Measurements from ENCODE around the gene CENPH.
"Not testable (repeated sequence)": the region's sequence is repeated elsewhere in the genome, so short reads cannot be mapped to it uniquely, and the experiment has no call there.

CENPH gene, protein sequence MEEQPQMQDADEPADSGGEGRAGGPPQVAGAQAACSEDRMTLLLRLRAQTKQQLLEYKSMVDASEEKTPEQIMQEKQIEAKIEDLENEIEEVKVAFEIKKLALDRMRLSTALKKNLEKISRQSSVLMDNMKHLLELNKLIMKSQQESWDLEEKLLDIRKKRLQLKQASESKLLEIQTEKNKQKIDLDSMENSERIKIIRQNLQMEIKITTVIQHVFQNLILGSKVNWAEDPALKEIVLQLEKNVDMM

DNA sequence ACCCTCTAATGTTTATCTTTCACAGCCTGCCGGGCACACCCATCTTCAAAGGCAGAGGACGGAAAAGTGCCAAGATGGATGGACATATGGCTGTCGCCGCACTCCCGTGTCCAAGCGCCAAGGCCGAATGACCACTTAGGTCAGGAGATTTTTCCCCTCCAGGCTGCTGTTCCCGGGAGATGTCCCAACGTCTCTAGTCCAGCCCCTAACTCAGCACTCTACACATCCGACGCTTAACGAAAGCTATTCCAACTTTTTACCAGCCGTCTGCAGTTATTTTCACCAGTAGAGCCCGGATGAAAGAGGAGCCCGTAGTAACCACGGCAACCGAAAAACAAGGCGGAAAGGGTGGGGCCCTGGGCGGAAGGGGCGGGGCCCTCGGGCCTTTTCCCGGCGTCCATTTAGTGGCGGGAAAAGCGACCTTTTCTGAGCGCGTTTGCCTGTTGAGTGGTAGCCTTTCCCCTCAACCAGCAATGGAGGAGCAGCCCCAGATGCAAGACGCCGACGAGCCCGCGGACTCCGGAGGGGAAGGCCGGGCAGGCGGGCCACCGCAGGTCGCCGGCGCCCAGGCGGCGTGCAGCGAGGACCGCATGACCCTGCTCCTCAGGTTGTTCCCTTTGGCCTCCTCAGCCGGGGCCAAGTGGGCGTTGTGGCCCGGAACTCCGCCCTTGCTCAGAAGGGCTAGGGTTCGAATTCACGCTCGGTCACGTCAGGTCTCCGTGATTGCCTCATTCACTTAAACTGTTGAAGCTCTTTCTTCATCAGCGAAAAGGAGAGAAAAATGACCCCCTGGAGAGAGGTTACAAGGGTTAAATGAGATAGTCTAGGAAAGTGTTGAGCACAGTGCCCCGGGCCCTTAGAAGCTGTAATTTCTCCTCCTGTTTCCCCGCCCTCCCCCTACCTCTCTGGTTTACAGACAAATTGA lies at the start of gene CENPH:
Gene CENPH (plus strand): TSS at position 422 of the 925 bp plus-strand sequence. CDS start 52 bp downstream, at position 474.
- no peaks in the 10 kb centered on the region for H3K9me3 Mint-ChIP-seq
- DNase-seq = peak; percentile 96
- H3K36me3 Mint-ChIP-seq = peaks cover 9% of the 10 kb centered on the region
- peaks cover 19% of the 10 kb centered on the region for H3K4me1 Mint-ChIP-seq
- CTCF ChIA-PET = interaction anchor here (0.6 to 1.2 kb wide), 4 partner anchors 9 to 83 kb away, joined by 3 to 4 read pairs (median 3); partner anchors contain the start of gene CDK7
- H3K27ac Mint-ChIP-seq = peak within 1 kb of the TSS; percentile 95
- peak within 1 kb of the TSS; percentile 93 for H3K4me3 Mint-ChIP-seq
- H3K27me3 Mint-ChIP-seq = peaks cover 5% of the 10 kb centered on the region

DNA sequence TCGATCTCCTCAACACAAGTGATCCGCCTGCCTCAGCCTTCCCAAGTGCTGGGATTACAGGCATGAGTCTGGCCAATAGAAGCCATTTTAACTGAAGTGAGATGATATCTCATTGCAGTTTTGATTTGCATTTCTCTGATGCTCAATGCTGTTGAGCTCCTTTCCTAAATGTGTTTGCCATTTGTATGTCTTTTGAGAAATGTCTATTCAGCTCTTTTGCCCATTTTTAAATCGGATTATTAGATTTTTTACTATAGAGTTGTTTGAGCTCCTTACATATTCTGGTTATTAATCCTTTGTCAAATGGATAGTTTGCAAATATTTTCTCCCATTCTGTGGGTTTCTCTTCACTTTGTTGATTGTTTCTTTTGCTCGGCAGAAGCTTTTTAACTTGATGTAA lies 49.1 kb upstream of the CENPH start:
- H3K4me1 Mint-ChIP-seq, H3K36me3 Mint-ChIP-seq, DNase-seq, H3K27me3 Mint-ChIP-seq, H3K4me3 Mint-ChIP-seq, H3K9me3 Mint-ChIP-seq, H3K27ac Mint-ChIP-seq: not testable (repeated sequence)
- CTCF ChIA-PET = interaction anchor here (0.6 kb wide), 1 partner anchor 12 kb away, joined by 3 read pairs; no protein-coding TSS in a partner anchor

DNA sequence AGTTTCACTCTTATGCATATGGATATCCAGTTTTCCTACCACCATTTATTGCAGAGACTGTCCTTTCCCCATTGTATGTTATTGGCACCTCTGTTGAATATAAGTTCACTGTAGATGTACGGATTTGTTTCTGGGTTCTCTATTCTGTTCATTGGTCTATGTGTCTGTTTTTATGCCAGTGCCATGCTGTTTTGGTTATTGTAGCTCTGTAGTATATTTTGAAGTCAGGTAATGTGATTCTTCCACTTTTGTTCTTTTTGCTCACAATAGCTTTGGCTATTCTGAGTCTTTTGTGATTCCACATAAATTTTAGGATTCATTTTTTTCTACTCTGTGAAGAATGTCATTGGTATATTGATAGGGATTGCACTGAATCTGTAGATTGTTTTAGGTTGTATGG lies 48.6 kb upstream of the CENPH start:
- peaks cover 5% of the 10 kb centered on the region for H3K9me3 Mint-ChIP-seq
- DNase-seq = no peak
- CTCF ChIA-PET = interaction anchor here (0.6 to 0.8 kb wide), 2 partner anchors 11 to 194 kb away, joined by 3 to 5 read pairs; no protein-coding TSS in a partner anchor
- no peaks in the 10 kb centered on the region for H3K27me3 Mint-ChIP-seq
- no peak overlapping the region for H3K27ac Mint-ChIP-seq
- H3K36me3 Mint-ChIP-seq = no peaks in the 10 kb centered on the region
- no peaks in the 10 kb centered on the region for H3K4me1 Mint-ChIP-seq
- H3K4me3 Mint-ChIP-seq = no peak overlapping the region

DNA sequence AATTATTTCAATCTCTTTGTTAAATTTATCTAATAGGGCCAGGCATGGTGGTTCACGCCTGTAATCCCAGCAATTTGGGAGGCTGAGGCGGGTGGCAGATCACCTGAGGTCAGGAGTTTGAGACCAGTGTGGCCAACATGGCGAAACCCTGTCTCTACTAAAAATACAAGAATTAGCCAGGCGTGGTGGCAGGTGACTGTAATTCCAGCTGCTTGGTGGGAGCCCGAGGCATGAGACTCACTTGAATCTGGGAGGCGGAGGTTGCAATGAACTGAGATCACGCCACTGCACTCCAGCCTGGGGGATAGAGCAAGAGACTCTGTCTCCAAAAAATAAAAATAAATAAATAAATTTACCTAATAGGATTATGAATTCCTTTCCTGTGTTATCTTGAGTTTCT lies 40.8 kb upstream of the CENPH start:
- H3K27ac Mint-ChIP-seq, H3K36me3 Mint-ChIP-seq, H3K4me3 Mint-ChIP-seq, DNase-seq, H3K9me3 Mint-ChIP-seq, CTCF ChIA-PET, H3K4me1 Mint-ChIP-seq, H3K27me3 Mint-ChIP-seq: not testable (repeated sequence)

DNA sequence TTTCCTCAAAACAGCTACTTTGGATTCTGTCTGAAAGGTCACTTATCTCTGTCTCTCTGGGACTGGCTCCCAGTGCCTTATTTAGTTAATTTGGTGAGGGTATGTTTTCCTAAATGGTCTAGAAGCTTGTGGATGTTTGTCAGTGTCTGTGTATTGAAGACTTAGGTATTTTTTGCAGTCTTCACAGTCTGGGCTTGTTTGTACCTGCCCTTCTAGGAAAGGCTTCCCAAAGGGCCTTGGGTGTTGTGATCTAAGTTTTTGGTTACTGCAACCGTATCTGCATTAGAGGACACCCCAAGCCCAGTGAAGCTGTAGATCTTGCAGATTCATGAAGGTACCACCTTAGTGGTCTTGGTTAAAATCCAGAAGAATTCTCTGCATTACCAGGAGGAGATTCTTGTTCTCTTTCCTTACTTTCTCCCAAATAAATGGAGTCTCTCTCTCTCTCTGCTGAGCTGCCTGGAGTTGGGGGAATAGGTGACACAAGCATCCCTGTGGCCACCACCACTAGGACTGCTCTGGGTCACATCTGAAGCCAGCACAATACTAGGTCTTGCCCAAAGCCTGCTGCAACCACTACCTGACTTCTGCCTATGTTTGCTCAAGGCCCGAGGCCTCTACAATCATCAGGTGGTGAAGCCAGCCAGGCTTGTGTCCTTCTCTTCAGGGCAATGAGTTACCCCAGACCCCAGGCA lies 40.3 kb upstream of the CENPH start:
- Mint-ChIP-seq H3K27ac (no peak overlapping the region), H3K27me3 (peaks cover 5% of the 10 kb centered on the region), H3K4me1 (no peaks in the 10 kb centered on the region), H3K9me3 (no peaks in the 10 kb centered on the region), H3K4me3 (no peak overlapping the region), H3K36me3 (no peaks in the 10 kb centered on the region)
- no peak for DNase-seq
- CTCF ChIA-PET = no interaction called here

DNA sequence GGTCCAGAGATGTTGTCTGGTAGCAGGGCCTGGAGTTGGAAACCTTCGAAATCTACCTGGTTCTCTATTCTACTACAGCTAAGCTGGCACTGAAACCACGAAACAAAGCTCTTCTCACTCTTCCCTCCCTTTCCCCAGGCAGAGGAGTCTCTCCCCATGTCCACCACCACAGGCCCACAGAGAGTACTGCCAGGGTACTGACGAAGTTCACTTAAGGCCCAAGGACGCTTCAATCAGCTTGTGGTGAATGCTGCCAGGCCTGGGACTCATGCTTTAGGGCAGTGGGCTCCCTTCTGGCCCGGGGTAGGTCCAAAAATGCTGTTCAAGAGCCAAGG lies 39.7 kb upstream of the CENPH start:
- Mint-ChIP-seq H3K4me3 (no peak overlapping the region), H3K4me1 (no peaks in the 10 kb centered on the region), H3K27me3 (peaks cover 5% of the 10 kb centered on the region), H3K36me3 (no peaks in the 10 kb centered on the region), H3K27ac (no peak overlapping the region), H3K9me3 (no peaks in the 10 kb centered on the region)
- DNase-seq = no peak
- CTCF ChIA-PET = no interaction called here

DNA sequence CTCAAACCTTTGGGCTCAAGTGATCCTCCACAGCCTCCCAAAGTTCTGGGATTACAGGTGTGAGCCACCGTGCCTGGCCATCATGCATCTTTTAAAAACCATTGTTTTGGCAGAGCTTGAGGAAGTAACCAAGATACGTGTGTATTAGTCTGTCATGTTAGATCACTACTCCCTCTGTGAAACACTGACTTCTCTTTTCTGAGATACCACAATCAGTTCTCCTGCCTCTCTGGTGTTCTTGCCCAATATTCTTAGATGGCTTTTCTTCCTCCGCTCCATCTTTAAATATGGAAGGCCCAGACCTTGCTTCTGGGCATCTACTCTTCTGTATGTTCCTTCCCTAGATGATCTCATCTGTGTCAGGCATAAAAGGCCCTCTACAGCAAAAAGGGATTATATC lies 36.7 kb upstream of the CENPH start:
- Mint-ChIP-seq H3K4me1 (no peaks in the 10 kb centered on the region), H3K27me3 (peaks cover 5% of the 10 kb centered on the region), H3K4me3 (no peak overlapping the region), H3K27ac (no peak overlapping the region), H3K36me3 (no peaks in the 10 kb centered on the region), H3K9me3 (no peaks in the 10 kb centered on the region)
- no peak for DNase-seq
- CTCF ChIA-PET = no interaction called here

DNA sequence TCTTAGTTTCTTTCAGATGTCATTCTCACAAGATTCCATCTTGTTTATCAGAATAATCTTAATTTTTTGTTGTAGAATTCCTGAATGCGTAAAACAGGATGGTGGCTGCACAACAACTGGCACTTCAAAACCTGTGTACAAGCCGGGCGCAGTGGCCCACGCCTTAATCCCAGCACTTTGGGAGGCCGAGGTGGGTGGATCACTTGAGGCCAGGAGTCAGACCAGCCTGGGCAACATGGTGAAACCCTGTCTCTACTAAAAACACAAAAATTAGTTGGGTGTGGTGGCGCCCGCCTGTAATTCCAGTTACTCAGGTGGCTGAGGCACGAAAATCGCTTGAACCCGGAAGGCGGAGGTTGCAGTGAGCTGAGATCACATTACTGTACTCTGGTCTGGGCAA lies 32.9 kb upstream of the CENPH start:
- Mint-ChIP-seq H3K27me3 (peaks cover 5% of the 10 kb centered on the region), H3K4me3 (no peak overlapping the region), H3K27ac (no peak overlapping the region), H3K9me3 (no peaks in the 10 kb centered on the region), H3K36me3 (no peaks in the 10 kb centered on the region), H3K4me1 (no peaks in the 10 kb centered on the region)
- no peak for DNase-seq
- CTCF ChIA-PET = interaction anchor here (0.6 kb wide), 1 partner anchor 44 kb away, joined by 3 read pairs; no protein-coding TSS in a partner anchor

DNA sequence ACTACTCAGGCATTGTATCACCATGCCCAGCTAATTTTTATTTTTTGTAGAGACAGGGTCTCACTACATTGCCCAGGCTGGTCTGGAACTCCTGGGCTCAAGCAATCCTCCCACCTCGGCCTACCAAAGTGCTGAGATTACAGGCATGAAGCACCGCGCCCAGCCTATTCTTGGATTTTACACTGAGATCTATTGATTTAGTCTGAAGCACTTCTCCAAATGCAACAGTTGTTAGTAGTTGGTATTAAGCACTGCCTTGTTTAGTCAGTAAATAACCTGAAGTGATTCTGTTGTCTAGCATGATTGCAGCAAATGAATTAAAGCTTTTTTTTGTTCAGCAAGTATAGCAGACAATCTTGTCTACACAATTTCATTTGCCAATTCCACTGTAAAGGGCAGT lies 31.3 kb upstream of the CENPH start:
- Mint-ChIP-seq H3K27ac (no peak overlapping the region), H3K4me3 (no peak overlapping the region), H3K27me3 (peaks cover 5% of the 10 kb centered on the region), H3K36me3 (no peaks in the 10 kb centered on the region), H3K4me1 (no peaks in the 10 kb centered on the region), H3K9me3 (no peaks in the 10 kb centered on the region)
- CTCF ChIA-PET = interaction anchor here (1.0 kb wide), 1 partner anchor 26 kb away, joined by 3 read pairs; no protein-coding TSS in a partner anchor
- no peak for DNase-seq

DNA sequence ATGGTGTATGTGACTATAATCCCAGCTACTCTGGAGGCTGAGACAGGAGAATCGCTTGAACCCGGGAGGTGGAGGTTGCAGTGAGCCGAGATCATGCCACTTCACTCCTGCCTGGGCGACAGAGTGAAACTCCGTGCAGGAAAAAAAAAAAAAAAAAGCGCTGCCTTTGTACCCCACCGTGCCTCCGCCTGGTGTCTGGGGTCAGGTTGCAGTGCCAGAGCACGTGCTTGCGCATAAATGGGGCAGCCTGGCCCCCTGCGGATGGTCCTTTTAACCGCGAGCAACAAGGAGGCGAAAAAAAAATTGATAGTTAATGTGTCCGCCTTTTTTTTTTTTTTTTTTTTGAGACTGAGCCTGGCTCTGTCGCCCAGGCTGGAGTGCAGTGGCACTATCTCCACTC lies 28.7 kb upstream of the CENPH start:
- Mint-ChIP-seq H3K27me3 (no peaks in the 10 kb centered on the region), H3K27ac (no peak overlapping the region), H3K9me3 (no peaks in the 10 kb centered on the region), H3K4me1 (peaks cover under 1% of the 10 kb centered on the region), H3K36me3 (no peaks in the 10 kb centered on the region), H3K4me3 (no peak overlapping the region)
- CTCF ChIA-PET = no interaction called here
- DNase-seq = no peak

DNA sequence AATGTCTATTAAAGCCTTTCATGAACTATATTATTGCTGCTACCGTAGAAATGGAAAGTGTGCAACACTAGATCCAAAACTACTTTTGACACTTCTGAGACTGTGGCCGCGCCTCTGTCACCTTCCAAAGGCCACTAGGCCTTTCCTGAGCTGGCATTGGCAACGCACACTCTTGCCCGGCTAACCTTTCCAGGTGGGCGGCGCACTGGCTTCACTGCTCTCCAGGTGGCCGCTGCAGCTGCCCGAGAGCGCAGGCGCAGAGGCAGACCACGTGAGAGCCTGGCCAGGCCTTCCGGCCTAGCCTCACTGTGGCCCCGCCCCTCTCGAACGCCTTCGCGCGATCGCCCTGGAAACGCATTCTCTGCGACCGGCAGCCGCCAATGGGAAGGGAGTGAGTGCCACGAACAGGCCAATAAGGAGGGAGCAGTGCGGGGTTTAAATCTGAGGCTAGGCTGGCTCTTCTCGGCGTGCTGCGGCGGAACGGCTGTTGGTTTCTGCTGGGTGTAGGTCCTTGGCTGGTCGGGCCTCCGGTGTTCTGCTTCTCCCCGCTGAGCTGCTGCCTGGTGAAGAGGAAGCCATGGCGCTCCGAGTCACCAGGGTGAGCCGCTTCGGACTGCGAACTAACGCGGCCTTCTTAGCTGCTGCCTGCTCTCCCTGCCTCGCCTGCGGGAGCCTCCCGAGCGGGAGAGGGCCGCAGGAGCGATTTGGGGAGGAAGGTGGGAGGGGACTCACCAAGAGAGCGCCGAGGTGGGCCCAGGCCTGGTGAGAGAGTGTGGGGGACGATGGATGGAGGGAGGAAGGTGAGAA lies 22.5 kb upstream of the CENPH start, which contains the start of gene CCNB1:
Gene CCNB1 (plus strand): TSS at position 465 of the 807 bp plus-strand sequence. CDS start 113 bp downstream, at position 578.
- H3K9me3 Mint-ChIP-seq = peaks cover 1% of the 10 kb centered on the region
- peak within 1 kb of the TSS; percentile 90 for H3K27ac Mint-ChIP-seq

DNA sequence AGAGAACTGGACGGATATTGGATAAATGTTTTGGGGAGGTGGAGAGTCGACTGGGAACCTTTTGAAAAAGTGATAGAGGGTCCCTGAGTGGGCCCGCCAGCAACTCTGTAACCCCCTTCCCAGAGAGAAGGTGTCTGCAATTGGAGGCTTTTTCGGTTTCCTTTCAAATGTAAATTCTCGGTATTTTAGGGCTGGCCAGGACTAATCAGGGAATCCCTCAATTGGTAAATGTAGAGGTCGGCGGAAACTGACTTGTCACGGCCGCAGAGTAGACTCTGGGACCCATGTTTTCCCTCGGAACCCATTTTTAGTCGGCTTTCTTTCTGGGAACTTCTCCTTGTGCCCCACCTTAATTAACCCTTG lies 21.9 kb upstream of the CENPH start:
- peak overlapping the region; percentile 94 for H3K4me3 Mint-ChIP-seq
- H3K4me1 Mint-ChIP-seq = peaks cover 49% of the 10 kb centered on the region
- CTCF ChIA-PET = interaction anchor here (0.9 to 1.5 kb wide), 2 partner anchors 22 to 74 kb away, joined by 3 to 4 read pairs; partner anchors contain the start of genes CENPH and SLC30A5
- peak; percentile 26 for DNase-seq
- peaks cover 44% of the 10 kb centered on the region for H3K36me3 Mint-ChIP-seq
- H3K27me3 Mint-ChIP-seq = no peaks in the 10 kb centered on the region
- peaks cover 1% of the 10 kb centered on the region for H3K9me3 Mint-ChIP-seq
- H3K27ac Mint-ChIP-seq = peak overlapping the region; percentile 90

More for the DNA sequence above, 22.5 kb upstream of the CENPH start, which contains the start of gene CCNB1:
- Mint-ChIP-seq H3K4me3 (peak within 1 kb of the TSS; percentile 94), H3K36me3 (peaks cover 39% of the 10 kb centered on the region), H3K27me3 (no peaks in the 10 kb centered on the region), H3K4me1 (peaks cover 47% of the 10 kb centered on the region)
- CTCF ChIA-PET = interaction anchor here (1.5 kb wide), 1 partner anchor 73 kb away, joined by 4 read pairs; the partner anchor contains the start of gene SLC30A5
- DNase-seq = peak; percentile 99

DNA sequence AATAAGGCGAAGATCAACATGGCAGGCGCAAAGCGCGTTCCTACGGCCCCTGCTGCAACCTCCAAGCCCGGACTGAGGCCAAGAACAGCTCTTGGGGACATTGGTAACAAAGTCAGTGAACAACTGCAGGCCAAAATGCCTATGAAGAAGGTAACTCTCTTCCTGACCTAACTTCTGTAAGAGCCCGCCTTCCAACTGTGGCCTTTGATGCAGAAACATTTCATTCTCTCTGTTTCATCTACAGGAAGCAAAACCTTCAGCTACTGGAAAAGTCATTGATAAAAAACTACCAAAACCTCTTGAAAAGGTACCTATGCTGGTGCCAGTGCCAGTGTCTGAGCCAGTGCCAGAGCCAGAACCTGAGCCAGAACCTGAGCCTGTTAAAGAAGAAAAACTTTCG lies 21.5 kb upstream of the CENPH start:
- peak; percentile 27 for DNase-seq
- H3K36me3 Mint-ChIP-seq = peaks cover 46% of the 10 kb centered on the region
- peak overlapping the region; percentile 94 for H3K4me3 Mint-ChIP-seq
- CTCF ChIA-PET = interaction anchor here (0.9 kb wide), 1 partner anchor 22 kb away, joined by 3 read pairs; the partner anchor contains the start of gene CENPH
- H3K9me3 Mint-ChIP-seq = peaks cover 1% of the 10 kb centered on the region
- H3K4me1 Mint-ChIP-seq = peaks cover 52% of the 10 kb centered on the region
- no peaks in the 10 kb centered on the region for H3K27me3 Mint-ChIP-seq
- H3K27ac Mint-ChIP-seq = peak overlapping the region; percentile 90

Data from activated naive CD4-positive, alpha-beta T cell treated with anti-CD3 and anti-CD28 coated beads, Interleukin-2, amount 10 ng/mL, durations not matched to agents 7 days and 5 days (primary cell).